Lung microvascular endothelial cell (primary cell): Measurements from ENCODE around the gene EIF4E1B. TPM values are rescaled to one million over a fixed set of nuclear protein-coding genes. Genes with fewer than 3 reads are reported as not detected.

Experiments used
- DNase-seq, 2 donors: peaks; one replicate each; pipeline versions ENCODE4 v3.0.0 to v3.0.0-alpha.2; 2010; ENCODE audit warnings: low read depth in 2 of 2
- total RNA-seq: library from RNA; depleted of rRNA; stranded (reverse); fragments of >200 nt; gene quantifications from 2 replicates; pipeline ENCODE4 v1.2.1, GENCODE V29; 2014

EIF4E1B gene
- total RNA-seq, 1 donor from 2014 or later, result not detected

- DNase-seq, result peak; percentile 99
Measured at GRCh38 chr5:176647030-176647842, 16.8 kb downstream of the EIF4E1B start, which contains the start of gene TSPAN17. TSPAN17 (plus strand) TSS chr5:176647484; CDS start chr5:176647616, 132 bp downstream.

DNA sequence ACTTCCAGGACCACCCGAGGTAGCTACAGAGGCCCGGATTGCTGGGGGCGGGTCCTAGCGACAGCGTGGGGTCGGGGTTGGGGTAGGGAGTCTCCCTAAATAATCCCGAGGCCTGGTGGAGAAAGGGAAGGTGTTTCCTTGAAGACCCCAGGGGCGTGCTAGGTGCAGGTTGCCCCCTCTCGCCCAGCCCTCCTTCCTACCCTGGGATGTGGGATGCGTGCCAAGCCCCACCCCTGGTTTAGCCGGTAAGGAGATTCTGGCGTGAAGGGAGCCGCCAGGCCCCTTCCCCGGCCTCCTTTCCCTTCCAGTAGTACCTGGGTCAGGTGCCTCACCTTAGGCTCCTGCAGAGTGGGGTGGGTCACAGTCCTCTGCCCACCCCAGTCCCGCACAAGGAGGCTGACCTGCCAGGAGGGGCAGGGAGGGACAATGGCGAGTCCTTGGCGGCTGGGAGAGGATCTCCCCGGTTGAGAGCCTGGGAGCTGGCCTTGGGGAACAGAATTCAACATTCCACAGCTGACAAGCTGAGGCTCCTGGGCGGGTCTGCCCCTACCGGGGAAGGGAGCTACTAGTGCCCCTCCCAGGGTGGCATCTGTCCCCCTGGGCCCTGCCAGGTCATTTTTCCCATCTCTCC is 17.5 kb downstream of the EIF4E1B start:
- peak; percentile 34 to 35 for DNase-seq

- no peak for DNase-seq
Measured at GRCh38 chr5:176648474-176649194, 18.2 kb downstream of the EIF4E1B start.

- no peak for DNase-seq
Measured at GRCh38 chr5:176650354-176650884, 19.9 kb downstream of the EIF4E1B start.

DNA sequence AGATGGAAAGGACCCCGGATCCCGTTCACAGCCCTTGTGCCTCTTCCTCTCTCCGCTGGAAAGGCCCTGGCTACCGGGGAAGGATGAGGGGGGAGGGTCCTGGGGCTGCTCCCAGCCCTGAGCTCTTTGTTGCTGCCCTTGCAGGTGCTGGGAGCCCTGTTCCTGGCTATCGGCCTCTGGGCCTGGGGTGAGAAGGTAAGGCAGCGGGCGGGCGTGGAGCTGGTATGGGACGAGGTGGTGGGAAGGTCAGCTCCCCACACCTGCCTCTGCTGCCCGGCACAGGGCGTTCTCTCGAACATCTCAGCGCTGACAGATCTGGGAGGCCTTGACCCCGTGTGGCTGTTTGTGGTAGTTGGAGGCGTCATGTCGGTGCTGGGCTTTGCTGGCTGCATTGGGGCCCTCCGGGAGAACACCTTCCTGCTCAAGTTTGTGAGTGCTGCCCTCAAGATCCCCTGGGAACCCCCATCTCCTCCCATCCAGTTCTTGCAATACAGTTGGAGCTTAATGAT is 21.1 kb downstream of the EIF4E1B start:
- DNase-seq, result no peak

GRCh38 chr5:176652136-176652535 is 21.7 kb downstream of the EIF4E1B start:
- DNase-seq, result peak; percentile 18 to 27

DNA sequence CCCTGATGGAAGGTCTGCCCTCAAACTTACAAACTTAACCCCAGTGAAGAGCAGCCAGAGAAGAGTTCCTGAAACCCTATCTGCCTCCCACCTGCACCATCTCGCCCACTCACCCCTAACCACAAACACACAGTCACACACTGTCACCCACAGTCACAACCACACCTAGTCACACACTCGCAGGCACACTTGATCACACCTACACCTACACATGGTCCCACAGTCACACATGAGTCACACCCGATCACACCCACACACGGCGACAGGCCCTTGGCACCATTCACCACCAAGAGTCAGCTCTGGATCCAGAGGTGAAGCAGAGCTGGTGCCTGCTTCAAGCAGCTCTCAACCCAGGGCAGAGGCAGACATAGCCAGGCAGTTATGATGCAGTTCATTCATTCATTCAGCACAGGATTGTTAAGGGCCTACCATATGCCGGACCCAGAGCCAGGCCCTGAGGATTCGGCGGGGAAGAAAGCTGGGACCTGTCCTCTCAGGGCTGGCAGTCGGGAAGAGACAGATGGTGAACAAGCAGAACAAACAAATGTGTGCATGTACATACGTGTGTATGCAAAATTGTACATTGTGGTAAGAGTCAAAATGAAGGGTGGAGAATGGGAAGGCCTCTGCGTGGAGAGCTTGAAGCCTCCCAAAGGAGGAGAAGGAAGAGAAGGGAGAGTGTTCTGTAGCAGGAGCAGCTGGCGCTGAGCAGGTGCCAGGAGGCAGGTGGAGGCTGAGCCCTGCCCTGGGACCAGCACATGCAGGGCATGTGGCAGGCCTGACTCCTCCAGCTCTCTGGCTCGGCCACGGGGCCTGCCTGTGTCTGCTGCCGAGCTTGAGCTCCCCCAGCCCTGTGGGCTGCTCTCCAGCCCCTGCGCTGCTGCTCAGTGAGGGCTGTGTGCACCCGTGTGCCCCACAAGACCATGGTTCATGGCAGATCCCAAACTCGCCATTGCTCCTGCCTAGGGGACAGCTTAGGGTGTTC is 23.2 kb downstream of the EIF4E1B start:
- no peak for DNase-seq

DNA sequence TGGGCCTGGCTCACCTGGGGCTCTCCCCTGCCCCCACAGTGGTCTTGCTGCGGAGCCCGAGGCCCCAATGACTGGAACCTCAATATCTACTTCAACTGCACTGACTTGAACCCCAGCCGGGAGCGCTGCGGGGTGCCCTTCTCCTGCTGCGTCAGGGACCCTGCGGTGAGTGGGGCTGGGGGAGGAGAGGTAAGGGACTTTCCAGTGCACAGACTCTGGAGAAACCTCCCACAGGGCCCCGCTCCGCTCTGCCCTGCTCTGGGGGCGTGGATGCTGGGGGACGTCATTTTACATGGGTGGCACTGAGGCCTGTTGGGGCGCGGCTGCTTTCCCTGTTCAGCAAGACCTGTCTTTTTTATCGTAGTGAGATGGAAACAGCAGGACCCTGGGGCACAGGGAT is 24.4 kb downstream of the EIF4E1B start:
- DNase-seq, result no peak

DNA sequence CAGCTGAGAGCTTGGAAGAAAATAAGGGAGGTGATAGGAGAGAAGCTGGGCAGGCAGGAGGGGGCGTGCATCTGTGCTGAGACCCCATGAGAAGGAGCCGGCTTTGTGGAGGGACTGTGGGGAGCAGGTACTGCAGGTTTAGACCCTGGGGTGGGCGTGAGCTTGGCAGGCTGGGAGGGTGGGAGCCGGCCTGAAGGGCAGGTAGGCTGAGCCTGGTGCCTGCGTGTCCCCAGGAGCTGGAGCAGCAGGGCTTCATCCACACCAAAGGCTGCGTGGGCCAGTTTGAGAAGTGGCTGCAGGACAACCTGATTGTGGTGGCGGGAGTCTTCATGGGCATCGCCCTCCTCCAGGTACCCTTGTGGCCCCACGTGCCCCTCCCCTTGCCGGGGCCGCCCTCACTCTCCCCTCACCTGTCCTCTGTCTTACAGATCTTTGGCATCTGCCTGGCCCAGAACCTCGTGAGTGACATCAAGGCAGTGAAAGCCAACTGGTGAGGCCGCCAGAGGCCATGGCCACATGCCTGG is 26.1 kb downstream of the EIF4E1B start:
- no peak for DNase-seq

- peak; percentile 72 to 77 for DNase-seq
Measured at GRCh38 chr5:176658007-176658599, 27.6 kb downstream of the EIF4E1B start.

- peak; percentile 75 to 76 for DNase-seq
Measured at GRCh38 chr5:176658817-176659511, 28.5 kb downstream of the EIF4E1B start.

DNA sequence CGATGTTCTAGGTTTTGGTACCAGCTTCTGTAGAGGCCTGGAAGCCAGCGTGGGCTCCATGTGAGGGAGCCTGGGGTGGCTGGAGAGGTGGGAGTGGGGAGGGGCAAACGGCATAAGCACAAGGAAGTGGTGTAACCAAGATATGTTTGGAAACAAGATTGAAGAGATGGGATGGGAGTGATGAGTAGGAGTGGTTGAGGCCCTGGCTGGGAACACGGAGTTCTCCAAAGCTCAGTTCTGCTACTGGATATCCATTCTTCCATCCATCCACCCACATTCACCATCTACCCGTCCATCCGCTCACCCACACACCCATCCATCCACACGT is 29.0 kb downstream of the EIF4E1B start:
- no peak for DNase-seq

DNA sequence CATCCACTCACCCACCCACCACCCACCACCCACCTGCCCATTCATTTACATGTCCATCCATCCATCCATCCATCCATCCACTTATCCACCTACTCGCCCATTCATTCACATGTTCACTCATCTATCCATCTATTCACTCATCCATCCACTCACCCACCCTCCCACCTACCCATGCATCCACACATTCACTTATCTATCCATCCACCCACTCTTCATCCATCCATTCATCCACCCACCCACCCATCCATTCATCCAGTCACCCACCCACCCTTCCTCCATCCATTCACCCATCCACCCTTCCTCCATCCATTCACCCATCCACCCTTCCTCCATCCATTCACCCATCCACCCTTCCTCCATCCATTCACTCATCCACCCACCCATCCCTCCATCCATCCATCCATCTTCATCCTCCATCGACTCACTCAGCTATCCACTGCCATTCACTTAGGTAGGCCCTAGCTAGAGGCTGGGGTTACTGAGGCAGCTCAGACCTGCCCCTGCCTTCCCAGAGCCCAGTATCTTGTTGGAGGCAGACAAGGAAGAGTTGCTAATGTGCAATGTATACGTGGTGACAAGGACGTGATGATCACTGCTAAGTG is 29.5 kb downstream of the EIF4E1B start:
- DNase-seq, result no peak

DNA sequence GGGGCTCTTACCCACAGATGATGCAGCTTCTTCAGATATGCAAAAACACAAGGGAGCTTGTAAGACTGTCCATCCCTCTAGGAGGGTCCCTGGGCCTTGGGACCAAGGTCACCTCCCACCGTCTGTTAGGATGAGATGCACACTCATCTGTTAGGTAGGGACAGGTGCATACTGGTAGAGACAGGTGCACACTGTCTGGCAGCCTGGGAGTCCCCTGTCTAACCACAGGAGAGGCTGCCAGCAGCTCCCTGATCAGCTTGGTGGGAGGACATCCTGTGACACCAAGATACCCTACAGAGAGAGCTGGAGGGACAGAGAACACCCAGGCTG is 30.0 kb downstream of the EIF4E1B start:
- no peak for DNase-seq

- peak; percentile 73 to 81 for DNase-seq
Measured at GRCh38 chr5:176660860-176661641, 30.6 kb downstream of the EIF4E1B start.

- no peak for DNase-seq
Measured at GRCh38 chr5:176661676-176662075, 31.2 kb downstream of the EIF4E1B start.

GRCh38 chr5:176662371-176663333 is 32.2 kb downstream of the EIF4E1B start:
- no peak for DNase-seq
